ENCODE measurements around the gene CALN1. TPM values are rescaled to one million over a fixed set of nuclear protein-coding genes. Genes with fewer than 3 reads are reported as not detected.

CALN1 gene
- total RNA-seq, 2 experiments from 2014 or later, result not detected

DNA sequence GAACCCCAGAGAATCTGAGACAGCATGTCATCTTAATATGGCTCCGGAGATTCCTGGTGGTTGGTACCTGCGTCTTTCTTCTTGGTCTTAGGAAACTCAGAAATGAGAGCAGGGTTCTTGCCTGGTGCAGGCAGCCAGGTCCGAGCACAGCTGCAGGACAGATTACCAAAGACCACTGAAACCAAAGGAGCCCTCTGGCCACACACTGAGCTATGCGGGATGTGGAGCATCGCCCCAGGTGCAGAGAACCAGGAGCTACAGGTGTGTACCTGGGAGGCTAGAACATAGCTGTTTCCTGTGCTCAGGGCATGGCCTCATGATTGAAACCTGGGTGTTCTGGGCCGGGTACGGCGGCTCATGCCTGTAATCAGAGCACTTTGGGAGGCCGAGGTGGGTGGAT, 635.4 kb downstream of the CALN1 start:
- no peak overlapping the region for H3K4me3 Mint-ChIP-seq
- H3K36me3 Mint-ChIP-seq (ENCODE audit: low read depth), result no peaks in the 10 kb centered on the region
- ChIA-PET CTCF (no interaction called here), POLR2A (no interaction called here)
- no peak for ATAC-seq
- H3K27ac Mint-ChIP-seq, result no peak overlapping the region
- DNase-seq, result no peak
- peaks cover 3% of the 10 kb centered on the region for H3K9me3 Mint-ChIP-seq (ENCODE audit: insufficient read depth)
- H3K27me3 Mint-ChIP-seq (ENCODE audit: low read depth), result no peaks in the 10 kb centered on the region
- H3K4me1 Mint-ChIP-seq (ENCODE audit: low read depth), result no peaks in the 10 kb centered on the region

DNA sequence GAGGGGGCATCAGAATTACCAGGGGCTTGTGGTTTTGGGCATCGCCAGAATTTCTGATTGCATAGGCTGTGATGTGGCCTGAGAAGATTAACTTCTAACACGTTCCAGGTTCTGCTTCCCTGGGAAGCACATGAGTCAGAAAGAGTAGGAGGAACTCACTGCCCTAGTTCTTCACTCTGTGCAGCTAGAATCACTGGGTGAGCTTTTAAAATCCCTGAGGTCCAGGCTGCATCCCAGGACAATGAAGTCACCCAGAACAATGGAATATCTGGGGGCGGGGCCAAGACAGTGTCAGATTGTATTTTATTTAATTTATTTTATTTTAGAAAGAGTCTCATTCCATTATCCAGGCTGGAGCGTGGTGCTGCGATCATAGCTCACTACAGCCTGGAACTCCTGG, 636.5 kb downstream of the CALN1 start:
- no peak overlapping the region for H3K4me3 Mint-ChIP-seq
- ATAC-seq, result no peak
- no peaks in the 10 kb centered on the region for H3K4me1 Mint-ChIP-seq (ENCODE audit: low read depth)
- H3K9me3 Mint-ChIP-seq (ENCODE audit: insufficient read depth), result peaks cover 3% of the 10 kb centered on the region
- ChIA-PET POLR2A (no interaction called here), CTCF (no interaction called here)
- DNase-seq, result no peak
- H3K27me3 Mint-ChIP-seq (ENCODE audit: low read depth), result no peaks in the 10 kb centered on the region
- H3K36me3 Mint-ChIP-seq (ENCODE audit: low read depth), result no peaks in the 10 kb centered on the region
- H3K27ac Mint-ChIP-seq, result no peak overlapping the region

DNA sequence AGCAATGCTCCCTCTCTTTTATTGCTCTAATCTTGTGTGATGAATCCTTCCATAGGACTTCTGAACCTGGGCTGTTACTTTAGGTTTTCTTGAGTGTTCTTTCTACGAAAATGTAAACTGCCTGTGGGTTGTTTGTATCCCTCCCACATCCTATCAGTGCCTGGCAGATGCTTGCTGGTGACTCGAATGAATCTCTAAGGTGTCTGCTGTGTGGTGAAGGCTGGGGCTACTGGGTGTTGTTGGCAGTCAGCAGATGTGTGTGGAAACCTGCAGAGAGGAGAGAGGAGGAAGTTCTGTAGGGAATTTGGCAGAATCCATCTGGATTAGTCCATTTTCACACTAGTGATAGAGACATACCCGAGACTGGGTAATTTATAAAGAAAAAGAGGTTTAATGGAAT, 639.4 kb downstream of the CALN1 start:
- ChIA-PET POLR2A (no interaction called here), CTCF (no interaction called here)
- Mint-ChIP-seq H3K4me3 (no peak overlapping the region), H3K9me3 (ENCODE audit: insufficient read depth) (peaks cover 6% of the 10 kb centered on the region), H3K27ac (no peak overlapping the region), H3K27me3 (ENCODE audit: low read depth) (no peaks in the 10 kb centered on the region), H3K36me3 (ENCODE audit: low read depth) (no peaks in the 10 kb centered on the region), H3K4me1 (ENCODE audit: low read depth) (no peaks in the 10 kb centered on the region)
- DNase-seq (no peak), ATAC-seq (no peak)

GRCh38 chr7:71770269-71770907, 641.8 kb downstream of the CALN1 start:
- DNase-seq, result no peak
- Mint-ChIP-seq H3K27ac (no peak overlapping the region), H3K36me3 (ENCODE audit: low read depth) (no peaks in the 10 kb centered on the region), H3K27me3 (ENCODE audit: low read depth) (no peaks in the 10 kb centered on the region), H3K4me1 (ENCODE audit: low read depth) (no peaks in the 10 kb centered on the region), H3K9me3 (ENCODE audit: insufficient read depth) (peaks cover 6% of the 10 kb centered on the region), H3K4me3 (no peak overlapping the region)
- ChIA-PET CTCF (no interaction called here), POLR2A (no interaction called here)
- no peak for ATAC-seq

GRCh38 chr7:71769326-71769725, 642.8 kb downstream of the CALN1 start:
- ATAC-seq (no peak), DNase-seq (no peak)
- CTCF ChIA-PET, result no interaction called here
- POLR2A ChIA-PET, result no interaction called here
- Mint-ChIP-seq H3K4me1 (ENCODE audit: low read depth) (no peaks in the 10 kb centered on the region), H3K27me3 (ENCODE audit: low read depth) (no peaks in the 10 kb centered on the region), H3K9me3 (ENCODE audit: insufficient read depth) (peaks cover 6% of the 10 kb centered on the region), H3K36me3 (ENCODE audit: low read depth) (no peaks in the 10 kb centered on the region), H3K4me3 (no peak overlapping the region), H3K27ac (no peak overlapping the region)

GRCh38 chr7:71768450-71768849, 643.7 kb downstream of the CALN1 start:
- CTCF ChIA-PET, result no interaction called here
- Mint-ChIP-seq H3K4me1 (ENCODE audit: low read depth) (no peaks in the 10 kb centered on the region), H3K9me3 (ENCODE audit: insufficient read depth) (peaks cover 5% of the 10 kb centered on the region), H3K27ac (no peak overlapping the region), H3K4me3 (no peak overlapping the region), H3K27me3 (ENCODE audit: low read depth) (no peaks in the 10 kb centered on the region), H3K36me3 (ENCODE audit: low read depth) (no peaks in the 10 kb centered on the region)
- POLR2A ChIA-PET, result no interaction called here
- DNase-seq (no peak), ATAC-seq (no peak)

- ChIA-PET POLR2A (no interaction called here), CTCF (no interaction called here)
- peaks cover 10% of the 10 kb centered on the region for H3K9me3 Mint-ChIP-seq (ENCODE audit: insufficient read depth)
- DNase-seq (no peak), ATAC-seq (no peak)
- no peak overlapping the region for H3K27ac Mint-ChIP-seq
- no peaks in the 10 kb centered on the region for H3K27me3 Mint-ChIP-seq (ENCODE audit: low read depth)
- H3K36me3 Mint-ChIP-seq (ENCODE audit: low read depth), result no peaks in the 10 kb centered on the region
- no peak overlapping the region for H3K4me3 Mint-ChIP-seq
- no peaks in the 10 kb centered on the region for H3K4me1 Mint-ChIP-seq (ENCODE audit: low read depth)
These were observed 646.1 kb downstream of the CALN1 start for GRCh38 chr7:71766016-71766415.

DNA sequence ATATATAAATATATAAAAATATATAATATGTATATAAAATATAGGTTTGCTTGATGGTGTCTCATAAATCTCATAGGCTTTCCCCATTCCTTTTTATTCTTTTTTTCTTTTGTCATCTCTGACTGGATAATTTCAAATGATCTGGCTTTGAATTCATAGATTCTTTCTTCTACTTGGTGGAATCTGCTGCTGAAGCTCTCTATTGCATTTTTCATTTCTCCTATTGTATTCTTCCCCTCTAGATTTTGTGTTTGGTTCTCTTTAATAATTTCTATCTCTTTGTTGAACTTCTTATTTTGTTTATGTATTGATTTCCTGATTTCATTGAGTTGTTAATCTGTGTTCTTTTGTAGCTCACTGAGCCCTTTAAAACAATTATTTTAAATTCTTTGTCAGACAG, 650.8 kb downstream of the CALN1 start:
- Mint-ChIP-seq H3K27me3 (ENCODE audit: low read depth) (no peaks in the 10 kb centered on the region), H3K4me1 (ENCODE audit: low read depth) (no peaks in the 10 kb centered on the region), H3K9me3 (ENCODE audit: insufficient read depth) (peaks cover 11% of the 10 kb centered on the region), H3K36me3 (ENCODE audit: low read depth) (no peaks in the 10 kb centered on the region), H3K4me3 (no peak overlapping the region), H3K27ac (no peak overlapping the region)
- ChIA-PET CTCF (interaction anchor here (1.3 kb wide), 1 partner anchor 9 kb away, joined by 3 read pairs; no protein-coding TSS in a partner anchor), POLR2A (no interaction called here)
- DNase-seq (no peak), ATAC-seq (no peak)

GRCh38 chr7:71754828-71755227, 657.3 kb downstream of the CALN1 start:
- Mint-ChIP-seq H3K27me3 (ENCODE audit: low read depth) (no peaks in the 10 kb centered on the region), H3K27ac (no peak overlapping the region), H3K4me3 (no peak overlapping the region), H3K4me1 (ENCODE audit: low read depth) (no peaks in the 10 kb centered on the region), H3K36me3 (ENCODE audit: low read depth) (no peaks in the 10 kb centered on the region), H3K9me3 (ENCODE audit: insufficient read depth) (peaks cover 6% of the 10 kb centered on the region)
- ATAC-seq, result no peak
- ChIA-PET CTCF (interaction anchor here (0.7 kb wide), 1 partner anchor 9 kb away, joined by 3 read pairs; no protein-coding TSS in a partner anchor), POLR2A (no interaction called here)
- no peak for DNase-seq

DNA sequence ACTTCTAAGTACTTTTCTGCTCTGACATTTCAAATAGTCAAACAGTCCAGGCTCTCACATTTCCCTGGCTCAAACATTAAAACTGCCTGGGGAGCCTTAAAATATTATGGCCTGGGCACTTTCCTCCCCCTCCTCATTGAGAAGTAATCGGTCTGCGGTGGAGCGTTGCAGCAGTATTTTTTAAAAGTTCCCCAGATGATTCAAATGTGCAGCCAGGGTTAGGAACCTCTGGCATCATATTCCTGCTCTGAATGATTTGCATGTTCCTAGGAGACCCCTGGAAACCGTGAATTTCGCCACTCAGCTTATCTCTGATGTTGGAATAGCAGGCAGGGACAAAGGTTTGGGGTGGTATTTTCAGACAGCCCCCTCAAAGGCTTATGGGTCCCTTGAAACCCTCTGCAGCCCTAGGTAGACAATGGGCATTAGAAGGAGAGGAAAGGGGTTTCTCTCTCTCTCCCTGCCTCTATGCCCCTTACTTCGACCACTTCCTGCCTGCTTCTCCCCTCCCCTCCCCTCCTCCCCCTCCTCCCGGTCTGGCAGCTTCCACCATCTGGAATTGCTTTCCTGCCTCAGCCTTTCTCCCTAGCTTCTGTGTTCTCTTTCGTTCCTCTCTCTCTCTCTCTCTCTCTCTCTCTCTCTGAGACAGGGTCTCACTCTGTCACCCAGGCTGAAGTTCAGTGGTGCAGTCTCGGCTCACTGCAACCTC, 658.0 kb downstream of the CALN1 start:
- H3K9me3 Mint-ChIP-seq (ENCODE audit: insufficient read depth), result peaks cover 10% of the 10 kb centered on the region
- H3K4me1 Mint-ChIP-seq (ENCODE audit: low read depth), result no peaks in the 10 kb centered on the region
- no peaks in the 10 kb centered on the region for H3K36me3 Mint-ChIP-seq (ENCODE audit: low read depth)
- H3K27me3 Mint-ChIP-seq (ENCODE audit: low read depth), result no peaks in the 10 kb centered on the region
- ATAC-seq, result no peak
- CTCF ChIA-PET, result interaction anchor here (0.7 kb wide), 1 partner anchor 8 kb away, joined by 3 read pairs; no protein-coding TSS in a partner anchor
- DNase-seq, result no peak
- H3K4me3 Mint-ChIP-seq, result no peak overlapping the region
- no peak overlapping the region for H3K27ac Mint-ChIP-seq
- POLR2A ChIA-PET, result no interaction called here

- no peaks in the 10 kb centered on the region for H3K36me3 Mint-ChIP-seq (ENCODE audit: low read depth)
- DNase-seq (no peak), ATAC-seq (no peak)
- H3K4me1 Mint-ChIP-seq (ENCODE audit: low read depth), result no peaks in the 10 kb centered on the region
- H3K27me3 Mint-ChIP-seq (ENCODE audit: low read depth), result no peaks in the 10 kb centered on the region
- no peak overlapping the region for H3K27ac Mint-ChIP-seq
- CTCF ChIA-PET, result interaction anchor here (1.5 kb wide), 1 partner anchor 741 kb away, joined by 5 read pairs; no protein-coding TSS in a partner anchor
- POLR2A ChIA-PET, result no interaction called here
- H3K9me3 Mint-ChIP-seq (ENCODE audit: insufficient read depth), result peaks cover 11% of the 10 kb centered on the region
- no peak overlapping the region for H3K4me3 Mint-ChIP-seq
These were observed 658.9 kb downstream of the CALN1 start for GRCh38 chr7:71753236-71753635.

DNA sequence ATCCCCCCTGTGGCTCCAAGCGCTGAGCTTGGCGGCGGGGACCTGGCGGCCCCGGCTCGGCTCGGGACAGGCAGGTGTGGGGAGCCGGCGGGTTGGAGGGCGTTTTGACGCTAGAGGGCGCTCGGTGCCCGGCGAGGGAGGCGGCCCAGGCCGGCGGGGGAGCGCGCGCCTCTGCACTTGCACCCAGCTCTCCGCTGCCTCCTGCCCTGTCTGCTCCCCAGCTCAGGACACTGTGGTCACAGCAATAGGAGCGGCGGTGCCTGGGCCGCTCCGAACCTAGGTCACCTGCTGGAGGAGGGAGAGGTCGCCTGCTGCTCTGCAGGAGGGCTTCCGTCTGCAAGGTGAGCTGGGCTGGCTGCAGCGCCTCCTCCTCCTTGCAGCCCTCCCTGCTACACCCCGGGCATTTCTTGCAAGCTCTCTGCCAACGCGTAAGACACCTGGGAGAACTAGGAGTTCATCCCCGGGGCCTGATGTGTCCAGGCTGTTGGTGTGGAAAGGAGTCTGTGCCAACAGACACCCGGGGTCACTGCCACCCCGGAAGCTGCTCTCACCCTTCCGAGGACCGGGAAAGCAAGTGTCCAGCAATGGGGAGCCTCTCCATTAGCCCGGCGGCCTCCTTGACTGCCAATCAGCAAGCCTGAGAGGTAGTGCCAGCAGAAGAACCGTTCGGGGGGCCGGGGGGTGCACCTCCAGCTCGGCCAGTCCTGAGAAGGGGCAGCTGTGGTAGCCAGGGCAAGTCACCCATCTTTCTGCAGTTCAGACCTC, 659.8 kb downstream of the CALN1 start:
- H3K9me3 Mint-ChIP-seq (ENCODE audit: insufficient read depth), result peaks cover 11% of the 10 kb centered on the region
- ATAC-seq (peak; percentile 68), DNase-seq (peak; percentile 51)
- no peak overlapping the region for H3K4me3 Mint-ChIP-seq
- no peaks in the 10 kb centered on the region for H3K36me3 Mint-ChIP-seq (ENCODE audit: low read depth)
- CTCF ChIA-PET, result interaction anchor here (0.8 to 1.5 kb wide), 5 partner anchors 9 to 742 kb away, joined by 3 to 6 read pairs (median 3); no protein-coding TSS in a partner anchor
- no peaks in the 10 kb centered on the region for H3K27me3 Mint-ChIP-seq (ENCODE audit: low read depth)
- POLR2A ChIA-PET, result no interaction called here
- no peaks in the 10 kb centered on the region for H3K4me1 Mint-ChIP-seq (ENCODE audit: low read depth)
- no peak overlapping the region for H3K27ac Mint-ChIP-seq

Measured in activated CD8-positive, alpha-beta T cell treated with anti-CD3 and anti-CD28 coated beads, Interleukin-2, amount 10 ng/mL, durations not matched to agents 7 days and 5 days (primary cell).